ENCODE results near the gene PPP1R7. TPM values are rescaled to one million over a fixed set of nuclear protein-coding genes. Genes with fewer than 3 reads are reported as not detected.

Gene PPP1R7
- total RNA-seq, 2 experiments from 2014 or later: 36.4 to 38.2 TPM

- Mint-ChIP-seq H3K9me3 (no peaks in the 10 kb centered on the region), H3K27ac (no peak overlapping the region), H3K27me3 (no peaks in the 10 kb centered on the region), H3K4me1 (ENCODE audit: low read depth) (no peaks in the 10 kb centered on the region), H3K36me3 (ENCODE audit: low read depth) (peaks cover 47% of the 10 kb centered on the region), H3K4me3 (no peak overlapping the region)
- no peak for TF ChIP-seq CTCF (IDR thresholded peaks at IDR 0.05)
- ChIA-PET CTCF (no interaction called here), POLR2A (no interaction called here)
- Histone ChIP-seq H3K27me3 (ENCODE audit: control insufficient read depth in 1 of 2, insufficient read depth in 2 of 2, low read length in 2 of 2) (no peaks in the 10 kb centered on the region), H3K27ac (ENCODE audit: low read depth in 1 of 2, low read length in 2 of 2) (no peak overlapping the region), H3K9me3 (ENCODE audit: control insufficient read depth in 1 of 2, insufficient read depth in 1 of 2, low read length in 2 of 2) (peaks cover 0 to 10% of the 10 kb centered on the region in 2 experiments), H3K36me3 (ENCODE audit: insufficient read depth, low read length) (peaks cover 47% of the 10 kb centered on the region), H3K4me1 (ENCODE audit: insufficient read depth, low read length) (peaks cover 3% of the 10 kb centered on the region), H3K4me3 (ENCODE audit: low read length) (no peak overlapping the region)
- intact Hi-C loops (cut with DNase I, micrococcal nuclease): no loop called here
- DNase-seq: no peak
- no peak for ATAC-seq (ENCODE audit: poor library complexity)
Observed at GRCh38 chr2:241227594-241227993, 77.3 kb downstream of the PPP1R7 start.

- no peak overlapping the region for H3K27ac ChIP-seq (ENCODE audit: low read depth in 1 of 2, low read length in 2 of 2)
- CTCF ChIA-PET: no interaction called here
- peaks cover 3% of the 10 kb centered on the region for H3K4me1 ChIP-seq (ENCODE audit: insufficient read depth, low read length)
- H3K36me3 ChIP-seq (ENCODE audit: insufficient read depth, low read length): peaks cover 53% of the 10 kb centered on the region
- no peaks in the 10 kb centered on the region for H3K9me3 Mint-ChIP-seq
- H3K9me3 ChIP-seq (ENCODE audit: control insufficient read depth in 1 of 2, insufficient read depth in 1 of 2, low read length in 2 of 2): peaks cover 0 to 7% of the 10 kb centered on the region in 2 experiments
- no peaks in the 10 kb centered on the region for H3K27me3 Mint-ChIP-seq
- H3K4me3 ChIP-seq (ENCODE audit: low read length): no peak overlapping the region
- no peak for TF ChIP-seq CTCF (IDR thresholded peaks at IDR 0.05)
- ATAC-seq (ENCODE audit: poor library complexity) (no peak), DNase-seq (no peak)
- no peak overlapping the region for H3K4me3 Mint-ChIP-seq
- H3K27ac Mint-ChIP-seq: no peak overlapping the region
- POLR2A ChIA-PET: no interaction called here
- no peaks in the 10 kb centered on the region for H3K27me3 ChIP-seq (ENCODE audit: control insufficient read depth in 1 of 2, insufficient read depth in 2 of 2, low read length in 2 of 2)
- H3K36me3 Mint-ChIP-seq (ENCODE audit: low read depth): peaks cover 54% of the 10 kb centered on the region
- intact Hi-C loops (cut with DNase I, micrococcal nuclease): no loop called here
- H3K4me1 Mint-ChIP-seq (ENCODE audit: low read depth): no peaks in the 10 kb centered on the region
Observed at GRCh38 chr2:241228081-241228859, 78.0 kb downstream of the PPP1R7 start.

DNA sequence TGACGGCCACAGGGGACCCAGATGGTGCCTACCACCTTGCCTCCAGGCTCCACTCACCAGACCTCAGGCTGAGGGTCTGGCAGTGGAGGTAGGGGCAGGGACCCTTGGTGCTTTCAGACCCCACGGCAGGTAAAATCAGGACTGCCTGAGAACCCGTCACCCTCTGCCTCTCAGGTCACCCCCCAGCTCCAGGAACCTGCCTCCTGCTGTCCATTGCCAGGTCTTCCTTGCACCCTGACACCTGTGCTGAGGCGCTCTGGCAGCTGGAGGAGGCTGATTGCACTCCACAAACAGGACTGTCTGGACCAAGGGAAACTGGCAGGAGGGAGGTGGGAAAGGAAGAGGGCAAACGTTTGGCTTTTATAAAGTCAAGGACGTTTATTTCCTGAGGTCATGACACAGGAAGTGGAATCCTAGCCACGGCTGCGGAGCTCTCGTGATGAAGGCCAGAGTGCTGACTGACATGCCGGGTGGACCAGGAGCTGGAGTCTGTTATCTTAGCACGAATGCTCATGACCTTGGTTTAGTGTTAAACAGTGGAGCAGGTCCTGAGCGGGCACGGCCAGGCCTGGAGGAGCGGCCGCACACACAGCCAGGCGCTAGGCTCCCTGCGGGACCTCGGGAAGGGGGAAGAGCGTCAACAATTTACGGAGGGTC lies 78.7 kb downstream of the PPP1R7 start:
- no peak overlapping the region for H3K27ac ChIP-seq (ENCODE audit: low read depth in 1 of 2, low read length in 2 of 2)
- Mint-ChIP-seq H3K9me3 (no peaks in the 10 kb centered on the region), H3K4me1 (ENCODE audit: low read depth) (no peaks in the 10 kb centered on the region), H3K27ac (no peak overlapping the region), H3K36me3 (ENCODE audit: low read depth) (peaks cover 61% of the 10 kb centered on the region), H3K4me3 (no peak overlapping the region), H3K27me3 (no peaks in the 10 kb centered on the region)
- H3K4me3 ChIP-seq (ENCODE audit: low read length): no peak overlapping the region
- TF ChIP-seq CTCF (IDR thresholded peaks at IDR 0.05): no peak
- POLR2A ChIA-PET: interaction anchor here (0.7 kb wide), 1 partner anchor 22 kb away, joined by 3 read pairs; no protein-coding TSS in a partner anchor
- no peak for DNase-seq
- H3K27me3 ChIP-seq (ENCODE audit: control insufficient read depth in 1 of 2, insufficient read depth in 2 of 2, low read length in 2 of 2): no peaks in the 10 kb centered on the region
- intact Hi-C loops (cut with DNase I, micrococcal nuclease): no loop called here
- no peak for ATAC-seq (ENCODE audit: poor library complexity)
- no peaks in the 10 kb centered on the region for H3K4me1 ChIP-seq (ENCODE audit: insufficient read depth, low read length)
- H3K9me3 ChIP-seq (ENCODE audit: control insufficient read depth in 1 of 2, insufficient read depth in 1 of 2, low read length in 2 of 2): peaks cover 0 to 4% of the 10 kb centered on the region in 2 experiments
- peaks cover 61% of the 10 kb centered on the region for H3K36me3 ChIP-seq (ENCODE audit: insufficient read depth, low read length)
- CTCF ChIA-PET: no interaction called here

Data from CD4-positive, alpha-beta T cell (primary cell).